ENCODE measurements around the gene FMN1.

Gene FMN1

DNA sequence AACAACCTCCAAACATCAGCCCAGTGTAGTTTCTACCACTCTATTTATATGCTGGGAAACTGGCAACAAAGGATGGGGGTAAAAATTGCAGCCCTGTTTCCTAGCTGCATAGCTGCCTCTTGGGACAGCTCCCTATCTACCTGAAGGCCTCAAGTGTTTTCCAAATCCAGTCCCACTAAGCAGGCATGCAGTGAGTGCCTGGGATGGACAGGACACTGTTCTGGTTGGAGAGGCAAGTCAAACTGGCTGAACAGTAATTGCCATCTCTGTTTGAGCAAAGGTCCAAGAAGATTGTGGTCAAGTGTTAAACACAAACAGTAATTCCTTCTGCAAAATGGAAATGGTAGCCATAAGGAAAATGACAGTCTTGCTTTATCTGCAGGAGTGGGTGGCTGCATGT is 125.4 kb downstream of the FMN1 start:
- H3K4me1 ChIP-seq (ENCODE audit: control insufficient read depth in 1 of 2, insufficient read depth in 2 of 2, low read length in 2 of 2), result peaks cover 28 to 33% of the 10 kb centered on the region in 2 donors
- peak overlapping the region in 1 of 2 donors; percentile 65 for H3K9ac ChIP-seq (ENCODE audit: low read depth in 1 of 2, low read length in 2 of 2)
- no peaks in the 10 kb centered on the region for H3K36me3 ChIP-seq (ENCODE audit: control insufficient read depth in 1 of 2, insufficient read depth in 2 of 2, low read length in 2 of 2)
- no peaks in the 10 kb centered on the region for H3K27me3 ChIP-seq (ENCODE audit: control insufficient read depth in 1 of 2, insufficient read depth in 2 of 2, low read length in 2 of 2)
- H3K4me3 ChIP-seq (ENCODE audit: low read depth in 1 of 2, low read length in 2 of 2), result no peak overlapping the region
- no peak overlapping the region for H3K27ac ChIP-seq (ENCODE audit: low read depth, low read length)
- no peaks in the 10 kb centered on the region for H3K9me3 ChIP-seq (ENCODE audit: control insufficient read depth in 1 of 2, low read length in 2 of 2)

DNA sequence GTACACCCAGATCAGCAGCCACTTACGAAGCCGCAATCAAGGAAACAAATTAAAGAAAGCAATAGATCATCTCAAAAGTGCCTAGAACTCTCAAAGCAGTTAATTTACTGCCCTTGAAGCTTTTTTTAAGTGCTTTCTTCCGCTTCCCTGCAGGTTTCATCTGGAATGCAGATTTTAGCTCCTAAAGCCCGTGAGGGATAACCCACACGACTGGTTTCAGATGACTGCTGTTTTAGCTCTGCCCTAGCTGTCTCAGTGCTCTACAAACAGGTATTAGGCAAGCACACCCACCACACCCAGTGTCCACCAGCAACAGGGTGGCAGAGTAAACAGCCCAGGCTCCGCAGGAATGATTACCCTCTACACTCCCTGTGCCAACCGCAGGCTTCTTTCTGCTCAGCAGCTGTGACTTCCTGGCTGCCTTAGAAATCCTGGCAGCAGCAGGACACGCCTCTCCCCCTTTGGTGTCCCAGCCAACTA is 126.0 kb downstream of the FMN1 start:
- no peaks in the 10 kb centered on the region for H3K9me3 ChIP-seq (ENCODE audit: control insufficient read depth in 1 of 2, low read length in 2 of 2)
- H3K36me3 ChIP-seq (ENCODE audit: control insufficient read depth in 1 of 2, insufficient read depth in 2 of 2, low read length in 2 of 2), result no peaks in the 10 kb centered on the region
- peak overlapping the region; percentile 73 to 83 for H3K4me3 ChIP-seq (ENCODE audit: low read depth in 1 of 2, low read length in 2 of 2)
- peaks cover 28 to 38% of the 10 kb centered on the region in 2 donors for H3K4me1 ChIP-seq (ENCODE audit: control insufficient read depth in 1 of 2, insufficient read depth in 2 of 2, low read length in 2 of 2)
- H3K27ac ChIP-seq (ENCODE audit: low read depth, low read length), result peak overlapping the region; percentile 60
- peak overlapping the region; percentile 27 to 65 for H3K9ac ChIP-seq (ENCODE audit: low read depth in 1 of 2, low read length in 2 of 2)
- H3K27me3 ChIP-seq (ENCODE audit: control insufficient read depth in 1 of 2, insufficient read depth in 2 of 2, low read length in 2 of 2), result no peaks in the 10 kb centered on the region

DNA sequence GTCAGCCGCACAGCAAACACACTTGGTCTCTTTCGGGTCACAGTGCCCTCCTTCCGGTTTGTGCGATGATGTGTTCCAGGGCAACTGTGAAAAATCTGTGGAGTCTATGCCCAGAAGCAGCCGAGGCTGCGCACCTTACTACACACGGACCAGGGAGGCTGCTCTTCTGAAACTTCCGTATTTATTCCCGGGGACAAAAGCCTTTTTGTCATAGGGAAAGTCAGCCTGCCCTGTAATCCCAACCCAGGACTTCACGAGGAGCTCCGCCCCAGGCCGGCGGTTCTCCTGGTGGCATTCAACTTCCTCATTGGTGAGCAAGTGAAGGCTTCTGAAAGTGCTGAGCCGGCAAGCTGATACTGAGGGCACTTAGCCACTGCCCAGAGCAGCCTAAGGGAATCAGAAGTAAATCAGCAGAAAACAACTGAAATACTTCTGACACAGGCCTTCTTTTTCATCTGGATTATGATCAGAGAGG is 126.5 kb downstream of the FMN1 start:
- Histone ChIP-seq H3K27ac (ENCODE audit: low read depth, low read length) (peak overlapping the region; percentile 60), H3K4me1 (ENCODE audit: control insufficient read depth in 1 of 2, insufficient read depth in 2 of 2, low read length in 2 of 2) (peaks cover 28 to 38% of the 10 kb centered on the region in 2 donors), H3K9me3 (ENCODE audit: control insufficient read depth in 1 of 2, low read length in 2 of 2) (no peaks in the 10 kb centered on the region), H3K4me3 (ENCODE audit: low read depth in 1 of 2, low read length in 2 of 2) (peak overlapping the region; percentile 73 to 83), H3K36me3 (ENCODE audit: control insufficient read depth in 1 of 2, insufficient read depth in 2 of 2, low read length in 2 of 2) (no peaks in the 10 kb centered on the region), H3K27me3 (ENCODE audit: control insufficient read depth in 1 of 2, insufficient read depth in 2 of 2, low read length in 2 of 2) (no peaks in the 10 kb centered on the region), H3K9ac (ENCODE audit: low read depth in 1 of 2, low read length in 2 of 2) (peak overlapping the region; percentile 56 to 65)

DNA sequence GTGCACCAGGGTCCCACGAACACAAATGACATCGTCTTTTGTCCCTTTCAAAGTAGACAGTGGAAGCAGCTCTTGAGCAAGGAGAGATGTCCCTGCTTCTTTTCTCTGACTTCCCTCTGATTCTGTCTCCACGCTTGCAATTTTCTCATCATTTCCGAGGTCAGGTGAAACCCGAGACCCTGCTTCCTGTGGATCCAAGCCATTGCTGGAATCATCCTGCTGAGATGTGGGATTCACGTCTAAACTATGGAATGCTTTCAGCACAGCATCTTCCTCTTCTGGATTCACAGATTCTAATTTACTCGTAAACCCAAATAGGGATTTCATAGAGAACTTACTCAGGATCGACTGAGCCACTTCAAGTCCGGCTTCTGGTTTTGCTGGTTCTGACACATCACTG is 127.1 kb downstream of the FMN1 start:
- H3K9me3 ChIP-seq (ENCODE audit: control insufficient read depth in 1 of 2, low read length in 2 of 2), result no peaks in the 10 kb centered on the region
- H3K4me3 ChIP-seq (ENCODE audit: low read depth in 1 of 2, low read length in 2 of 2), result peak overlapping the region; percentile 73 to 83
- peak overlapping the region; percentile 60 for H3K27ac ChIP-seq (ENCODE audit: low read depth, low read length)
- H3K36me3 ChIP-seq (ENCODE audit: control insufficient read depth in 1 of 2, insufficient read depth in 2 of 2, low read length in 2 of 2), result no peaks in the 10 kb centered on the region
- peak overlapping the region; percentile 56 to 65 for H3K9ac ChIP-seq (ENCODE audit: low read depth in 1 of 2, low read length in 2 of 2)
- no peaks in the 10 kb centered on the region for H3K27me3 ChIP-seq (ENCODE audit: control insufficient read depth in 1 of 2, insufficient read depth in 2 of 2, low read length in 2 of 2)
- peaks cover 28 to 38% of the 10 kb centered on the region in 2 donors for H3K4me1 ChIP-seq (ENCODE audit: control insufficient read depth in 1 of 2, insufficient read depth in 2 of 2, low read length in 2 of 2)

DNA sequence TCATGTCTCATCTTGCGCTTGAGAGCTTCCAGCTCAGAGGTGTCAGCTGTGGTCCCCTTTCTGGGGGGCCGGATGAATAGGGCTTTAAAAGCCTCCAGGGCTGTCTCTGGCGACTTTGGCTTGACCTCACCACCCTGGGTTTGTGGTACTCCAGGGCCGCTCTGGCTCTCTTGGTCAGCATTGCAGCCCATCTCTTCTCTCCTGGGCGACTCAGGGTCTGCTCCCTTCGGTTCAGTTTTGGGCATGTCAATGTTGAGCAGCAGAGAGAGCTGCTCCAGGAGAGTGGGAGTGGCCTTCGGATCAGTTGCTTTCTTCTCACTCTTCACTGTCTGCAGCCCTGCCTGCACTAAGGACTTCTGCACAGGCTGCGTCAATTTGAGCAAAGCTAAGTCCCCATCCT is 127.9 kb downstream of the FMN1 start:
- H3K27me3 ChIP-seq (ENCODE audit: control insufficient read depth in 1 of 2, insufficient read depth in 2 of 2, low read length in 2 of 2), result no peaks in the 10 kb centered on the region
- H3K9me3 ChIP-seq (ENCODE audit: control insufficient read depth in 1 of 2, low read length in 2 of 2), result no peaks in the 10 kb centered on the region
- H3K4me1 ChIP-seq (ENCODE audit: control insufficient read depth in 1 of 2, insufficient read depth in 2 of 2, low read length in 2 of 2), result peaks cover 28 to 38% of the 10 kb centered on the region in 2 donors
- H3K9ac ChIP-seq (ENCODE audit: low read depth in 1 of 2, low read length in 2 of 2), result no peak overlapping the region
- peak overlapping the region in 1 of 2 donors; percentile 83 for H3K4me3 ChIP-seq (ENCODE audit: low read depth in 1 of 2, low read length in 2 of 2)
- no peak overlapping the region for H3K27ac ChIP-seq (ENCODE audit: low read depth, low read length)
- H3K36me3 ChIP-seq (ENCODE audit: control insufficient read depth in 1 of 2, insufficient read depth in 2 of 2, low read length in 2 of 2), result no peaks in the 10 kb centered on the region

DNA sequence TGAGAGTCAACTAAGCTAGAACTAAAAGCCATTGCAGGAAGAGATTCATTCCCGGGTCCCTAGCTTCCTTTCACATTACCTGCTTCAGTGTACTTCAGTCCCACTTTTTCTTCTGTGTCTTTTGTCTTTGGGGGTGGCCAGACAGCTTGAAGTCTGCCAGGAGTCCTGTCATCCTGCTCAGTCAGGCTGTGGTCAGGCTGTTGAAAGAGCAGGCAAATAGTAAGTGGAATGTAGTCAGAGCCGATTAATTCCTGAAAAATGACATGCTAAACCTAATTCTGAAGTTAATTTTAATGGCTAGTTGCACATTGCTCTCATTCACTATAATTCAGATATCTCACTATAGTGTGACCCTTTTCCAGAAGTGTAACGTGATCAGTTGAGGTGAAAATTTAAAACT is 129.6 kb downstream of the FMN1 start:
- Histone ChIP-seq H3K36me3 (ENCODE audit: control insufficient read depth in 1 of 2, insufficient read depth in 2 of 2, low read length in 2 of 2) (no peaks in the 10 kb centered on the region), H3K4me1 (ENCODE audit: control insufficient read depth in 1 of 2, insufficient read depth in 2 of 2, low read length in 2 of 2) (peaks cover 28 to 38% of the 10 kb centered on the region in 2 donors), H3K9me3 (ENCODE audit: control insufficient read depth in 1 of 2, low read length in 2 of 2) (no peaks in the 10 kb centered on the region), H3K27me3 (ENCODE audit: control insufficient read depth in 1 of 2, insufficient read depth in 2 of 2, low read length in 2 of 2) (no peaks in the 10 kb centered on the region), H3K4me3 (ENCODE audit: low read depth in 1 of 2, low read length in 2 of 2) (no peak overlapping the region), H3K27ac (ENCODE audit: low read depth, low read length) (no peak overlapping the region), H3K9ac (ENCODE audit: low read depth in 1 of 2, low read length in 2 of 2) (no peak overlapping the region)

DNA sequence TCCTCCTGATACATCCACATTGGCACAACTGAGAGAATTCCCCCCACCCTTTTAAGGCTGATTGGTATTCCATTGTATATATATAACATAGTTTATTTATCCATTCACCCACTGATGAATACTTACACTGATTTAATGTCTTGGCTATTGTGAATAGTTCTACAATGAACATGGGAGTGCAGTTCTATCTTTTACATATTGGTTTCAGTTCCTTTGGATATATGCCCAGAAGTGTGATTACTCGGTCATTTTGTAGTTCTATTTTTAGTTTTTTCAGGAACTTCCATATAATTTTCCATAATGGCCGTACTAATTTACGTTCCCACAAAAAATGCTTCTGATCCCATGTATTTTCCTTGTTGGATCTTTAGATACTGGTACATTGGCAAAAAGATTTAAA is 135.3 kb downstream of the FMN1 start:
- Histone ChIP-seq H3K4me1 (ENCODE audit: control insufficient read depth in 1 of 2, insufficient read depth in 2 of 2, low read length in 2 of 2) (peaks cover 0 to 5% of the 10 kb centered on the region in 2 donors), H3K4me3 (ENCODE audit: low read depth in 1 of 2, low read length in 2 of 2) (no peak overlapping the region), H3K9me3 (ENCODE audit: control insufficient read depth in 1 of 2, low read length in 2 of 2) (no peaks in the 10 kb centered on the region), H3K36me3 (ENCODE audit: control insufficient read depth in 1 of 2, insufficient read depth in 2 of 2, low read length in 2 of 2) (no peaks in the 10 kb centered on the region), H3K9ac (ENCODE audit: low read depth in 1 of 2, low read length in 2 of 2) (no peak overlapping the region), H3K27me3 (ENCODE audit: control insufficient read depth in 1 of 2, insufficient read depth in 2 of 2, low read length in 2 of 2) (no peaks in the 10 kb centered on the region), H3K27ac (ENCODE audit: low read depth, low read length) (no peak overlapping the region)

DNA sequence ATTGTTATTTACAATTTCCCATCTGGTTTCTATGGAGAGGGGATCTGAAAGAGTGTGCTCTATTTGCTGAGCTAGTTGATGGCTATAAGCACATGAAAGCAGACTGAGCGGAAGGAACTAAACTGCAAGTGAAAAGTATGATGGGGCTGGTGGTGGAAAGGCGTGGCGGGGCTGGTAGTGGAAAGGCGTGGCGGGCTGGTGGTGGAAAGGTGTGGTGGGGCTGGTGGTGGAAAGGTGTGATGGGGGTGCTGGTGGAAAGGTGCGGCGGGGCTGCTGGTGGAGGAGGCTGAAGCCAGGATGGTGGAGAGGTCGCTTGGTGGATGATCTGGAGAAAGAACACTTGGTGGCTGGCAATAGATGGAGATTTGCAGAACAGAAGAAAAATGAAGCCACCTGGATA is 136.7 kb downstream of the FMN1 start:
- Histone ChIP-seq H3K4me1 (ENCODE audit: control insufficient read depth in 1 of 2, insufficient read depth in 2 of 2, low read length in 2 of 2) (no peaks in the 10 kb centered on the region), H3K27me3 (ENCODE audit: control insufficient read depth in 1 of 2, insufficient read depth in 2 of 2, low read length in 2 of 2) (no peaks in the 10 kb centered on the region), H3K9ac (ENCODE audit: low read depth in 1 of 2, low read length in 2 of 2) (no peak overlapping the region), H3K27ac (ENCODE audit: low read depth, low read length) (no peak overlapping the region), H3K9me3 (ENCODE audit: control insufficient read depth in 1 of 2, low read length in 2 of 2) (no peaks in the 10 kb centered on the region), H3K36me3 (ENCODE audit: control insufficient read depth in 1 of 2, insufficient read depth in 2 of 2, low read length in 2 of 2) (no peaks in the 10 kb centered on the region), H3K4me3 (ENCODE audit: low read depth in 1 of 2, low read length in 2 of 2) (no peak overlapping the region)

DNA sequence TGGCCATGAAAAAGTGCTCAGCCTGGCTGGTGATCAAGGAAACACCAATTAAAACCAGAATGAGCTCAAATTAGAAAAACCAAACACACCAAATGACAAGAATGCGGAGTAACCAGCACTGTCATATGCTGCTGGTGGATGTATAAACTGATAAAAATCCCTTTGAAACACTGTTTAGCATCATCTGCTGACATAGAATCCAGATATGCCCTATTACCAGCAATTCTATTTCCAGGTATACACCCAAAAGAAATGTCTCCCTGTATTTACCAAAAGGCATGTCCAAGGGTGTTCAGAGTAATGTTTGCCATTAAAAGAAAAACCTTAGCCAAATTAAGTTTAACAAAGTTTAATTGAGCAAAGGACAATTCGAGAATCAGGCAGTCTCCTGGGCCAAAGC is 138.6 kb downstream of the FMN1 start:
- H3K27me3 ChIP-seq (ENCODE audit: control insufficient read depth in 1 of 2, insufficient read depth in 2 of 2, low read length in 2 of 2), result no peaks in the 10 kb centered on the region
- no peak overlapping the region for H3K27ac ChIP-seq (ENCODE audit: low read depth, low read length)
- no peaks in the 10 kb centered on the region for H3K9me3 ChIP-seq (ENCODE audit: control insufficient read depth in 1 of 2, low read length in 2 of 2)
- no peaks in the 10 kb centered on the region for H3K4me1 ChIP-seq (ENCODE audit: control insufficient read depth in 1 of 2, insufficient read depth in 2 of 2, low read length in 2 of 2)
- no peak overlapping the region for H3K9ac ChIP-seq (ENCODE audit: low read depth in 1 of 2, low read length in 2 of 2)
- H3K36me3 ChIP-seq (ENCODE audit: control insufficient read depth in 1 of 2, insufficient read depth in 2 of 2, low read length in 2 of 2), result no peaks in the 10 kb centered on the region
- H3K4me3 ChIP-seq (ENCODE audit: low read depth in 1 of 2, low read length in 2 of 2), result no peak overlapping the region

DNA sequence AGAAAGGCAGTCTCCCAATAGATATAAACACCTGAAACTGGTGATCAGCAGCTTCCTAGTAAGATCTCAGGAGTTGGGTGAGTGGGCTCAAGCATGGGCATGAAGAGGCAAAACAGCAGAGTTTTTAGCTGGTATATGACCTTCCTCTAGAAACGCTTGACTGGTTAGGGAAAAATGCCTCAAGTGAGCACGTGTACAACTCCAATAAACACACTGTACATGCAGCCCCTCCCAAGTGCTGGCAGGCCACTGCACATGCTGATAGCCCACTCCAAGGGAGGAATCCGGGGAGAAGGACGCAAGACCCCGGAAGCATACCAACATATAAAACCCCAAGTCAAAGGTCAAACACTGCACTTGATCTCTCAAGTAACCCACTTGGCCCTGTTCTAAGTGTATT is 143.0 kb downstream of the FMN1 start:
- Histone ChIP-seq H3K27me3 (ENCODE audit: control insufficient read depth in 1 of 2, insufficient read depth in 2 of 2, low read length in 2 of 2) (no peaks in the 10 kb centered on the region), H3K4me1 (ENCODE audit: control insufficient read depth in 1 of 2, insufficient read depth in 2 of 2, low read length in 2 of 2) (no peaks in the 10 kb centered on the region), H3K9ac (ENCODE audit: low read depth in 1 of 2, low read length in 2 of 2) (no peak overlapping the region), H3K4me3 (ENCODE audit: low read depth in 1 of 2, low read length in 2 of 2) (no peak overlapping the region), H3K36me3 (ENCODE audit: control insufficient read depth in 1 of 2, insufficient read depth in 2 of 2, low read length in 2 of 2) (no peaks in the 10 kb centered on the region), H3K27ac (ENCODE audit: low read depth, low read length) (no peak overlapping the region), H3K9me3 (ENCODE audit: control insufficient read depth in 1 of 2, low read length in 2 of 2) (peaks cover 0 to 4% of the 10 kb centered on the region in 2 donors)

DNA sequence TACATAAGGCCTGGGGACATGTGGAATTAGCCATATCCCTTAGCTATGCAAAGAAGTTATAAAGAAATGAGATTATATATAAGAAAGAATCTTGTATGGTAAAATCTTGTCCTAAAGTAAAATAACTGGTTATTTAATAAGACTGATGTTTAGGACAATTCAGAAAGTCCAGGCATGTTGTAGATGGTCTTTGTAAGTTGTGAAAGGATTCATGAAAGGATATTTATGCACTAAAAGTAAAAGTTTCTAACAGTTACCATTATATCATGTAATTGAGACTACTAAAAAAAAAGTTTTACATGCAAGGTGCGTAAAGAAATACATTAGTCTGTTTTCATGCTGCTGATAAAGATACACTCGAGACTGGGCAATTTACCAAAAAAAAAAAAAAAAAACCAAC is 146.3 kb downstream of the FMN1 start:
- Histone ChIP-seq H3K4me1 (ENCODE audit: control insufficient read depth in 1 of 2, insufficient read depth in 2 of 2, low read length in 2 of 2) (no peaks in the 10 kb centered on the region), H3K27ac (ENCODE audit: low read depth, low read length) (no peak overlapping the region), H3K9ac (ENCODE audit: low read depth in 1 of 2, low read length in 2 of 2) (no peak overlapping the region)

More for the DNA sequence above, 146.3 kb downstream of the FMN1 start:
- H3K4me3 ChIP-seq (ENCODE audit: low read depth in 1 of 2, low read length in 2 of 2), result no peak overlapping the region
- H3K9me3 ChIP-seq (ENCODE audit: control insufficient read depth in 1 of 2, low read length in 2 of 2), result peaks cover 5 to 13% of the 10 kb centered on the region in 2 donors
- H3K27me3 ChIP-seq (ENCODE audit: control insufficient read depth in 1 of 2, insufficient read depth in 2 of 2, low read length in 2 of 2), result no peaks in the 10 kb centered on the region
- no peaks in the 10 kb centered on the region for H3K36me3 ChIP-seq (ENCODE audit: control insufficient read depth in 1 of 2, insufficient read depth in 2 of 2, low read length in 2 of 2)

Measured in duodenal mucosa (tissue), 2 donors.